Stimulated activated CD8-positive, alpha-beta memory T cell treated with anti-CD3 and anti-CD28 coated beads, Interleukin-15, amount 100 ng/mL, for 48 hours (primary cell): ENCODE data around the gene DLEU7.

Source experiments
- DNase-seq, 2 donors: peaks; one replicate each; pipeline ENCODE4 v3.0.0-alpha.2; 2020; ENCODE audit warnings: low read depth in 2 of 2

DLEU7 gene

GRCh38 chr13:50843257-50844083 is at the start of gene DLEU7:
TSS of gene DLEU7 (minus strand) at chr13:50843692. CDS start at chr13:50843646, 46 bp downstream.
- DNase-seq: no peak

DNA sequence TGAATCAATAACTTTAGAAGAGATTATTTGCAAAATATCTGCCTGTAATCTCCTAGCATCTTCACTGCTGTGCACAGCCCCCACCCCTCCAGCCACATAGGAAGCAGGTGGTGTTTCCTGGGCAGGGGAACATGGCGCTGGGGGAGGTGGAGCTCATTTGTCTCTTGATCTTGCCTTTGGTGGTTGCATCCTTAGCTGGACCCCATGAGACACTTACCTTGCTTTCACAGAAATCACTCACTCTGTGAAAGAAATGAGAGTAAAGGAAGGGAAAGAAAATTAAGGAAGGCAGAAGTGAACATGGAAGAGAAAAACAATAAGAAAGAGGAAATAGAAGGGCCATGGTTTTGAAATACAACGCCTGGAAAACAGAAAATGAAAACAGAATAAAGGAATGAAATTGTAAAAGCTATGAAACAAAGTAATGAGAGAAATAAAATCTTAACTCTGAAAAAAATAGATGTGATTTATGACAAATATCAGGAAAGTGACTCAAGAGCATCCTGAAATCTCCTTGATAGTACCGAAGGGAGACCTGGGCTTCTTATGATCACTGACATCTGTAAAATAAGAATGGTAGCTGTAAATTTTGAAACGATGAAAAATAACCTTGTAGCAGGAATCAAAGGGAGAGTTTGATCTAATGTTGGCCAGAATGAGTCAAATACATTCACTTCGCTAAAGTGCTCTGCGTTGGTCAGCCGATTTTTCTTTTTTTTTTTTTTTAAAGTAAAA is 48.9 kb upstream of the DLEU7 start:
- no peak for DNase-seq

GRCh38 chr13:50891206-50891605 is 47.7 kb upstream of the DLEU7 start:
- DNase-seq: no peak

DNA sequence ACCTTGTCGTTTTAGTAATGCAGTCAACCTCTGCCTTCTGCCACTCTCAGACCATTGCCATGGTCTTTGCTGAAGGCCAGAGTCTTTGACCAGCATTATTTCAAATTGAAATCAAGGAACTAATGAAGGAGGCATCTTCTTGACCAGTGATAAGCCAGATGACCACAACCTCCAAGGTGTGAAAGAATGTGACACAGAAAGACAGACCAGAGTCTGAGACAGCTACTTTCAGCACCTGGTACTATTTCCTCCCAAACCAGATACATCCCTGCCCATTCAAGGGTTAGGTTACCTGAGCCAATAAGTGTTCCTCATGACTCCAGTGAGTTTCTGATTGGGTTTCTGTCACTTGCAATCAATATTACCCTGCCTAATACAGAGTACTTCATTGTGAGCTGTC is 45.8 kb upstream of the DLEU7 start:
- DNase-seq: no peak

DNA sequence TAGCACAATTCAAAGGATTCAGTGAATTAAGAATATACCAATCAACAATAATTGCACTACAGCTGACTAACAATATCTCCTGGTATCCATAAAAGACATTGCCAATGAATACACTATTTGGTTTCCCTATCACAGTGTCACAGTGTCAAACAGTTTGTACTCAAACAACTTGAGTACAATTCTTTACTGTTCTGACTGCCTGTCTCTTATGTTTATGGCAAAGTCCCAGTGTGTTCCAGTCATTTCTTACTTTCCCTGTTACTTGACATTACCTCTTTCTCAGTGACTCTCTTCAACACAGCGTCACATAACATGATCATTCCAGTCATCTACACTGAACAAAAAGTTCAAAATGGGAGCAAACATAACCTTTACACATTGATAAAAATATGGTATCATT is 44.9 kb upstream of the DLEU7 start:
- DNase-seq: no peak

DNA sequence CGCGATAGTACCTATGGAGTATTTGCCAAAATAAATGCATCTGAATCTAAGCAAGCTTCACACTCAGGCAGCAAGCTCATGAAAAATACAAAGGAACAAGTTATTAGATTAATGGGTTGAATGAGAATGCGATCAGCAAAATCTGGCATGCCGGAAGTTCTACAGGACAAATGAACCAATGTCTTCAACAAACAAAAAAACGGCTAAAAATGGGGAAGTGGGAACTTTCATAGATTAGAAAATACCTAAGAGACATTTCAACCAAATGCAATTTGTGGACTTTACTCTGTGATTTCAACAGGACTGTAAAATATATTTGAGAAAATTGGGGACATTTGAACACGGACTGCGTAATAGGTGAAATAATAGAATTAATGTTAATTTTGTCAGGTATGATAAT is 43.7 kb upstream of the DLEU7 start:
- DNase-seq: no peak

DNA sequence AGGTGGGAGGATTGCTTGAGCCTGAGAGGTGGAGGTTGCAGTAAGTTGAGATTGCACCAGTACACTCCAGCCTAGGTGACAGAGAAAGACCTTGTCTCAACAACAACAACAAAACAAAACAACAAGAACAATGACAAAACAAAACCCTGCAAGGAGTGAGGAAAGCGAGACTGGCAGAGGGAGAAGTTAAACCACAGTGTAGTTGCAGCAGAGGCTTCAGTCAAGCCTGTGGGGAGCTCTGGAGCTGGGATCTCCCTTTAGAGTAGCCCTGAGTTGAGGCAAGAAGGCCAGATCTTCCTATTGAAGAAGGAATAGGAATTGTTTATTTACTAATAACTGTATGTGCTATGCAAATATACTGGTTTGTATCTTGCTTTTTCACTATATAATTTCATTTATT is 40.8 kb upstream of the DLEU7 start:
- DNase-seq: no peak

DNA sequence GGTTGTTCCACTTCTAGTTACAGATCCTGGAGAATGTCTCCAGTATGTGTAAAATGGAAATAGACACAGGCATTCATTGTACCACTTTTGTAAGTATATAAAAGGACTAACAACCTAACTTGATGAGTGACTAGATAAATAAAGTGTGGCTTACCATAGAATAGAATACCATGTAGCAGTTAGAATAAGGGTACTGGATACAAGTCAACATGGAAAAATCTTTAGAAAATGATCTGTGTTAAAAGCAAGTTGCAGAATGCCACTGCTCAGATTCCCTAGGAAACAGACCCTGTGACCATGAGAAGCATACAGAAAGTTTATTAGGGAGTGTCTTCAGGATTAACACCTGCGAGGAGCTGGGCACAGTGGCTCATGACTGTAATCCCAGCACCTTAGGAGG is 40.2 kb upstream of the DLEU7 start:
- no peak for DNase-seq

DNA sequence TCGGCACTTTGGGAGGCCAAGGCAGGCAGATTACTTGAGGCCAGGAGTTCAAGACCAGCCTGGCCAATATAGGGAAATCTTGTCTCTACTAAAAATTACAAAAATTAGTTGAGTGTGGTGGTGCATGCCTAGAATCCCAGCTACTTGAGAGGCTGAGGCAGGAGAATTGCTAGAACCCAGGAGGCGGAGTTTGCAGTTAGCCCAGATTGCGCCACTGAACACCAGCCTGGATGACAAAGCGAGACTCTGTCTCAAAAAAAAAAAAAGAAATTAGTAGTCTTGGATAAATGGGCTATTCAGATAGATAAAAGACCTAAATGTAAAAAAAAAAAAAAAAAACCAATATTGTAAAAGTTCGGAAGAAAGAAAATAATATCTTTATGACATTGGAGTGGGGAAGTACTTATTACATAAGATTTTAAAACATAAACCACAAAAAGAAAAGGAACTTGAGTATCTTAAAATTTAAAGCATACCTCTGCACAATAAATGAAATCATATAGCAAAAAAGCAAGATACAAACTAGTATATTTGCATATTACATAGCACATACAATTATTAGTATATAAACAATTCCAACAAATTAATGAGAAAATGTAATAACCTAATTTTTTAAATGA is 39.4 kb upstream of the DLEU7 start:
- DNase-seq: no peak

GRCh38 chr13:50873991-50874390 is 30.5 kb upstream of the DLEU7 start:
- DNase-seq: no peak

GRCh38 chr13:50873467-50873866 is 30.0 kb upstream of the DLEU7 start:
- no peak for DNase-seq

- DNase-seq: no peak
Measured at GRCh38 chr13:50871405-50871804, 27.9 kb upstream of the DLEU7 start.

- DNase-seq: no peak
Measured at GRCh38 chr13:50867637-50867945, 24.1 kb upstream of the DLEU7 start.

- no peak for DNase-seq
Measured at GRCh38 chr13:50866817-50867636, 23.5 kb upstream of the DLEU7 start.

- no peak for DNase-seq
Measured at GRCh38 chr13:50864492-50864891, 21.0 kb upstream of the DLEU7 start.

- no peak for DNase-seq
Measured at GRCh38 chr13:50855681-50856080, 12.2 kb upstream of the DLEU7 start.

DNA sequence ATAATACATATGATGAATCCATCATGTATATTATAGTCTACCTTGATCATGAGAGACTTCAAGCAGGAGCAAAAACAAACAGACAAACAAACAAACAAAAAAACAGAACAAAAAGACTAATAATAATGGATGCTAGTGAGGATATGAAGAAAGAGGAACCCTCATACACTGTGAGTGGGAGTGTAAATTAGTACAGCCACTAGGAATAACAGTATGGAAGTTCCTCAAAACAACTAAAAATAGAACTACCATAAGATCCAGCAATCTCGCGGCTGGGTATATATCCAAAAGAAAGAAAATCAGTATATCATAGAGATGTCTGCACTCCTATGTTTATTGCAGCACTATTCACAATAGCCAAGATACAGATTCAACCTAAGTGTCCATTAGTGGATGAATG is 7.0 kb upstream of the DLEU7 start:
- no peak for DNase-seq

DNA sequence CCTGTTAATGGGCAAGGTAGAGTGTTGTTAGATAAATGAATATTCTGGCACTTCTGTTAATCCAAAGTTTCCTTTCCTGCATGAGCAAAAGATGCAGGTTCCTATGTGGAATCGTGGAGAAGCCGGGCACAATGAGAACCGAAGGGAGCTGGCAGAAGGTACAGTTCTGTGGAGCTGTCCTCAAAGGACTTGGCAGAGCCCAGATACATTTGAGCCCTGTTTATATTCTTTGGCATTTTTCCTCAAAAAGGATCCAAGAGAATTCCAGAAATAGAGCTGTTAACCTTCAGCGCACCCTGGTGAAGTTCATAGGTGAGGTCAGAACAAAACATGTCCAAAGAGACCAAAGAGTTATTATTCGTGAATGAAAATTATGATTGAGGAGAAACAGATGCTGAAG is 4.0 kb upstream of the DLEU7 start:
- no peak for DNase-seq

DNA sequence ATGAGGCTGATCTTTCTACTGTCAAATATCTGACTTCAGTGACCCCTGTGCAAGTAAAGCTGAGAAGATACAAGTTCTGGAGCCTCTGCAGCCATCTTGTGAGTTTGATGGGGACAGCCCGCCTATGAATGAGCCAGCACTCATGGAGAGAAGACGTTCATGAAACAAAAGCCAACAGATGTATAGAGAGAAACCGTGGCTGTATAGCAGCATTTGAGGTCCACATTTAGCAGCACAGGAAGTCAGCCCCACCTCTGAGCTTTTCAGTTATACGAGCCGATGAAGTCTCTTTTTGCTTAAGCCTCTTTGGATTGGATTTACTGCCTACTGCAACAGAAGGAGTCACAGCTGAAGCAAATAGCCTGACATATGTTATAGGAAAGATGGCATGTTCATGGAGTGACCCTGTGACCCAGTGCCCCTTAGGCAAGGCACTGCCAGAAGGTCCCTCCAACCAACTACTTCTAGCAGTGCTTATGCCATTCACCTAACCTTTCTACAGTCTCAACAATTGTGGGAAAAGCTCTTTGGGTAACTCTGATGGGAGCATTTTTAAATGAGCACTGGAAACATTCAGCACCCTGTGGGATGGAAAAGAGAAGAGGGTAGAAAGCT is 3.5 kb upstream of the DLEU7 start:
- DNase-seq: no peak

DNA sequence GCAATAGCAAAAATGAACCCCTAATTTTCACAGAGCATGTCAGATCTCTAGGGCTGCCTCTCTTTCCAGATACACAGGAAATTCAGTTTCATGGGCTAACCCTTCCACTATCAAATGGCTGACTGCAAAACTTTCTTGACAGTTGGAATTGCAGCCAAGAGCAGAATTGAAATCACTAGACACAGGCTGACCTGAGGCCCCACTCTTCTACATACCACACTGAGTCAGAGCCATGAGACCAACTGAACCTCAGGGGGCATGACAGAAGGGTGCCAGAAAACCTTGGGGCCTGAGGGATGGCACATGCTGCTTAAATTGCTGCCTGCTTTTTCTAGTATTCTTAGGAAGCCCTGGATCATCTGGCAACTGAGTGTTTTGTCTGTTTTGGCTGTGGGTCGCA is 1.7 kb upstream of the DLEU7 start:
- no peak for DNase-seq

DNA sequence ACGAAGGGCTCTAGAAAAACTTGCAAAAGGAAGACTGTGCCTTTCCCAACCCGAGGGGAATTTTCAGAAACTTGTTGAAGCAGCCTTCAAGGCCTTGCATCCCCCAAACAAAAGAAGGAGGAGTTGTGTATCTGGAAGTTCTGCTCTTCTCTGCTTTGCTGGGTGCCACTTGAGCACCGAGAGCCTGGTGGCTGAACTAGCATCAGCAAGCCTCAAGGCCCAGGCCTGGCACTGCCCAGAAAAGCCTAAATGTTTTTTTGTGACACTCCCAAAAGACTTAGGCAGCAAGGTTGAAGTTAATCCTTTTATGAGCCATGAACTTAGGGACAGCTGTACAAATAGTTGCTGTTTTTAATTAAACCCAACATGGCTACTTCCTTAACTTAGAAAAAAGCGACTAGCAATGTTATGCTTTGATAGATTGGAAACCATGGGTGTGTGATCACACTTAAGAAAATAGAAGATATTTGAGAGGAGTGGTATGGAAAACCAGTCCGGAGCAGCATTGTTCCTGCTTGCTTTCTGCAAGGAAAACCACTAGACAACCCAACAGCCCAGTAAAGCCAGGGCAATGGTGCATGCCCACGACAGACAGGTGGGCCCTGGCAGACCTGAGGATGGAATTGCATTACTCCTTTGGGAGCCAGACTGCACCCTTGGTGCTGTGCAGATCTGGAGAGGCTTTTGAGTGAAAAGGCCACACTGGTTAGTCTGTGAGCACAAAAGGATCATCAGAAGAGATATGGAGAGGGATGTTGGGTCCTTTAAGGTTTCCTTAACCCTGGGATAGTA is 788 bp upstream of the DLEU7 start:
- no peak for DNase-seq
